Neural crest cell (in vitro differentiated cells): ENCODE measurements around the gene NMRK1. TPM values are rescaled to one million over a fixed set of nuclear protein-coding genes. Genes with fewer than 3 reads are reported as not detected.

Experiments used
- DNase-seq: peaks from one replicate; pipeline ENCODE4 v3.0.0; 2021; ENCODE audit warnings: low read depth, mixed read lengths, low spot score
- H3K27ac Mint-ChIP-seq: one replicate; pipeline ENCODE4 v1.8.0; 2021; ENCODE audit warnings: mild to moderate bottlenecking, mixed read lengths; ENCODE audit not compliant: unreplicated experiment
- H3K27me3 Mint-ChIP-seq: 2 replicates; pipeline ENCODE4 v1.8.0; 2021; ENCODE audit warnings: low read depth, mild to moderate bottlenecking, mixed read lengths
- H3K36me3 Mint-ChIP-seq: 2 replicates; pipeline ENCODE4 v1.8.0; 2021; ENCODE audit warnings: low read depth, mild to moderate bottlenecking, mixed read lengths
- H3K4me1 Mint-ChIP-seq: 2 replicates; pipeline ENCODE4 v1.8.0; 2021; ENCODE audit warnings: mixed read lengths
- H3K4me3 Mint-ChIP-seq: one replicate; pipeline ENCODE4 v1.8.0; 2021; ENCODE audit warnings: mild to moderate bottlenecking, mixed read lengths
- H3K9me3 Mint-ChIP-seq: 2 replicates; pipeline ENCODE4 v1.8.0; 2021; ENCODE audit warnings: mixed read lengths
- CTCF ChIP-seq: fragments of 200-600 bp; sonication (generic); conservative IDR thresholded peaks from 2 replicates; pipeline ENCODE4 v1.5.0; 2021; ENCODE audit warnings: antibody characterized with exemption, mild to moderate bottlenecking
- total RNA-seq: library from RNA; stranded (reverse); gene quantifications from 2 replicates; pipeline ENCODE4 v1.2.1, GENCODE V29; 2021

Gene NMRK1
- total RNA-seq, 1 donor from 2014 or later: 1.2 TPM

GRCh38 chr9:75120686-75121085, 32.7 kb upstream of the NMRK1 start:
- no peak overlapping the region for H3K27ac Mint-ChIP-seq
- no peaks in the 10 kb centered on the region for H3K27me3 Mint-ChIP-seq
- peaks cover 4% of the 10 kb centered on the region for H3K36me3 Mint-ChIP-seq
- no peak for TF ChIP-seq CTCF
- H3K4me3 Mint-ChIP-seq: no peak overlapping the region
- peaks cover 4% of the 10 kb centered on the region for H3K4me1 Mint-ChIP-seq
- DNase-seq: no peak
- no peaks in the 10 kb centered on the region for H3K9me3 Mint-ChIP-seq

GRCh38 chr9:75117564-75117963, 29.6 kb upstream of the NMRK1 start:
- Mint-ChIP-seq H3K9me3 (no peaks in the 10 kb centered on the region), H3K4me3 (no peak overlapping the region), H3K27ac (no peak overlapping the region), H3K4me1 (peaks cover 7% of the 10 kb centered on the region), H3K27me3 (no peaks in the 10 kb centered on the region), H3K36me3 (peaks cover 4% of the 10 kb centered on the region)
- DNase-seq: no peak
- no peak for TF ChIP-seq CTCF

GRCh38 chr9:75116306-75116705, 28.4 kb upstream of the NMRK1 start:
- Mint-ChIP-seq H3K4me3 (no peak overlapping the region), H3K36me3 (peaks cover 4% of the 10 kb centered on the region), H3K9me3 (no peaks in the 10 kb centered on the region), H3K27ac (no peak overlapping the region), H3K27me3 (no peaks in the 10 kb centered on the region), H3K4me1 (peaks cover 7% of the 10 kb centered on the region)
- TF ChIP-seq CTCF: no peak
- no peak for DNase-seq

- no peak for TF ChIP-seq CTCF
- H3K27me3 Mint-ChIP-seq: no peaks in the 10 kb centered on the region
- H3K36me3 Mint-ChIP-seq: no peaks in the 10 kb centered on the region
- peaks cover 7% of the 10 kb centered on the region for H3K4me1 Mint-ChIP-seq
- no peak overlapping the region for H3K4me3 Mint-ChIP-seq
- no peak overlapping the region for H3K27ac Mint-ChIP-seq
- no peaks in the 10 kb centered on the region for H3K9me3 Mint-ChIP-seq
- no peak for DNase-seq
These were observed 24.8 kb upstream of the NMRK1 start for GRCh38 chr9:75112789-75113188.

- no peak for DNase-seq
- Mint-ChIP-seq H3K9me3 (no peaks in the 10 kb centered on the region), H3K4me3 (no peak overlapping the region), H3K4me1 (peaks cover 4% of the 10 kb centered on the region), H3K27me3 (no peaks in the 10 kb centered on the region), H3K36me3 (no peaks in the 10 kb centered on the region), H3K27ac (no peak overlapping the region)
- no peak for TF ChIP-seq CTCF
These were observed 23.2 kb upstream of the NMRK1 start for GRCh38 chr9:75111019-75111622.
